GM21786 (cell line): Measurements from ENCODE around the gene SLIT1.

ENCODE experiments used
- ATAC-seq: cut with Tn5 transposase; IDR thresholded peaks from one replicate; pipeline ENCODE4 v1.9.1; 2021; ENCODE audit not compliant: unreplicated experiment

The SLIT1 gene

GRCh38 chr10:97185326-97186058 lies at the start of gene SLIT1:
SLIT1 (minus strand) TSS chr10:97185959; CDS start chr10:97185674, 285 bp downstream.
- no peak for ATAC-seq

- ATAC-seq = no peak
These were observed 49.6 kb upstream of the SLIT1 start for GRCh38 chr10:97235353-97235752.

- no peak for ATAC-seq
These were observed 48.6 kb upstream of the SLIT1 start for GRCh38 chr10:97234400-97234799.

- no peak for ATAC-seq
These were observed 44.4 kb upstream of the SLIT1 start for GRCh38 chr10:97230146-97230545.

- ATAC-seq = no peak
These were observed 43.7 kb upstream of the SLIT1 start for GRCh38 chr10:97229322-97230015.

GRCh38 chr10:97228775-97229157 lies 43.0 kb upstream of the SLIT1 start:
- ATAC-seq = no peak

GRCh38 chr10:97228130-97228774 lies 42.5 kb upstream of the SLIT1 start:
- ATAC-seq = no peak

- ATAC-seq = no peak
These were observed 40.6 kb upstream of the SLIT1 start for GRCh38 chr10:97226398-97226797.

GRCh38 chr10:97224483-97225435 lies 39.0 kb upstream of the SLIT1 start:
- no peak for ATAC-seq

GRCh38 chr10:97222326-97222961 lies 36.7 kb upstream of the SLIT1 start:
- no peak for ATAC-seq

- ATAC-seq = no peak
These were observed 34.6 kb upstream of the SLIT1 start for GRCh38 chr10:97220355-97220754.

GRCh38 chr10:97217299-97217698 lies 31.5 kb upstream of the SLIT1 start:
- no peak for ATAC-seq

- no peak for ATAC-seq
These were observed 30.0 kb upstream of the SLIT1 start for GRCh38 chr10:97215619-97216260.

- ATAC-seq = no peak
These were observed 27.7 kb upstream of the SLIT1 start for GRCh38 chr10:97213431-97213830.

GRCh38 chr10:97211229-97211628 lies 25.5 kb upstream of the SLIT1 start:
- ATAC-seq = no peak

GRCh38 chr10:97210543-97210960 lies 24.8 kb upstream of the SLIT1 start:
- no peak for ATAC-seq

- ATAC-seq = no peak
These were observed 22.1 kb upstream of the SLIT1 start for GRCh38 chr10:97207756-97208346.

- ATAC-seq = no peak
These were observed 21.4 kb upstream of the SLIT1 start for GRCh38 chr10:97207131-97207530.

- ATAC-seq = no peak
These were observed 19.3 kb upstream of the SLIT1 start for GRCh38 chr10:97204826-97205679.
